ENCODE data around the gene IQGAP1.

DNA sequence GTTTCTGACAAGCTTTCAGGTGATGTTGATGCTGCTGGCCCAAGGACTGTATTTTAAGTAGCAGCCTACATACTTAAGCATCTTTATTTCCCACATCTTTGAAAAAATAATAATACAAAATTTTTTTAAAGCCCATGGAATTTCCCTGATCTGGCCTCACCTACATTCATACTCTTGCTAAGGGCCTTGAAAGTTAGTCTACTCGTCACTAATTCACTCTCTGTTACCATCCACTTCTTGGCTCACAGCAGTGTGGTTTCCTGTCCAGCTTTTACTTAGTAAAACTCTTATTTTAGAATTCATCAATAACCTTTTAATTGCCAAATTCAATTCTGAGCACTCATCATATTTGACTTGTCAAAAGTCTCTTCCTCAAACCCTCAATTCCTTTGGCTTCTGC is 82.4 kb downstream of the IQGAP1 start:
- no peak for TF ChIP-seq EZH2 (IDR thresholded peaks at IDR 0.05; ENCODE audit: low read length, missing control alignments)
- TF ChIP-seq, protein P1, sequence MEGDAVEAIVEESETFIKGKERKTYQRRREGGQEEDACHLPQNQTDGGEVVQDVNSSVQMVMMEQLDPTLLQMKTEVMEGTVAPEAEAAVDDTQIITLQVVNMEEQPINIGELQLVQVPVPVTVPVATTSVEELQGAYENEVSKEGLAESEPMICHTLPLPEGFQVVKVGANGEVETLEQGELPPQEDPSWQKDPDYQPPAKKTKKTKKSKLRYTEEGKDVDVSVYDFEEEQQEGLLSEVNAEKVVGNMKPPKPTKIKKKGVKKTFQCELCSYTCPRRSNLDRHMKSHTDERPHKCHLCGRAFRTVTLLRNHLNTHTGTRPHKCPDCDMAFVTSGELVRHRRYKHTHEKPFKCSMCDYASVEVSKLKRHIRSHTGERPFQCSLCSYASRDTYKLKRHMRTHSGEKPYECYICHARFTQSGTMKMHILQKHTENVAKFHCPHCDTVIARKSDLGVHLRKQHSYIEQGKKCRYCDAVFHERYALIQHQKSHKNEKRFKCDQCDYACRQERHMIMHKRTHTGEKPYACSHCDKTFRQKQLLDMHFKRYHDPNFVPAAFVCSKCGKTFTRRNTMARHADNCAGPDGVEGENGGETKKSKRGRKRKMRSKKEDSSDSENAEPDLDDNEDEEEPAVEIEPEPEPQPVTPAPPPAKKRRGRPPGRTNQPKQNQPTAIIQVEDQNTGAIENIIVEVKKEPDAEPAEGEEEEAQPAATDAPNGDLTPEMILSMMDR (conservative IDR thresholded peaks at IDR 0.05 in 1 of 2, IDR thresholded peaks at IDR 0.05 in 1 of 2; ENCODE audit: low read depth in 1 of 2, low read length in 2 of 2) = no peak
